Aorta (tissue), 5 donors: Measurements from ENCODE around the gene TMSB10. TPM values are rescaled to one million over a fixed set of nuclear protein-coding genes. Genes with fewer than 3 reads are reported as not detected.

ENCODE experiments used
- ATAC-seq: fragments of 200-7000 bp; cut with Tn5 transposase; one replicate; pipeline ENCODE4 v1.9.1; 2022; ENCODE audit warnings: moderate library complexity; ENCODE audit not compliant: low FRiP score
- DNase-seq, 2 donors: peaks; one replicate each; pipeline ENCODE4 v3.0.0-alpha.2; 2020
- H3K27ac ChIP-seq, 2 donors: one replicate each; pipeline ENCODE4 v1.5.1; 2013; ENCODE audit warnings: low read length in 2 of 2, mild to moderate bottlenecking in 2 of 2, moderate library complexity in 2 of 2, control low read depth in 1 of 2, inconsistent platforms in 1 of 2, low read depth in 1 of 2
- H3K27me3 ChIP-seq, 2 donors: one replicate each; pipeline ENCODE4 v1.6.1; 2013; ENCODE audit warnings: control low read depth in 1 of 2, low read length in 1 of 2, mild to moderate bottlenecking in 1 of 2, moderate library complexity in 1 of 2; ENCODE audit not compliant: insufficient read depth in 2 of 2, control insufficient read depth in 1 of 2
- H3K36me3 ChIP-seq, 2 donors: one replicate each; pipeline ENCODE4 v1.6.1; 2013; ENCODE audit warnings: control low read depth in 1 of 2, low read length in 1 of 2, mild to moderate bottlenecking in 1 of 2; ENCODE audit not compliant: insufficient read depth in 2 of 2, control insufficient read depth in 1 of 2
- H3K4me1 ChIP-seq, 2 donors: one replicate each; pipeline ENCODE4 v1.6.1; 2013; ENCODE audit warnings: low read length in 2 of 2, control low read depth in 1 of 2, mild to moderate bottlenecking in 1 of 2, moderate library complexity in 1 of 2; ENCODE audit not compliant: insufficient read depth in 2 of 2, control insufficient read depth in 1 of 2
- H3K4me3 ChIP-seq, 2 donors: one replicate each; pipeline ENCODE4 v1.5.1; 2013; ENCODE audit warnings: low read length in 2 of 2, control low read depth in 1 of 2, mild to moderate bottlenecking in 1 of 2
- H3K9me3 ChIP-seq: one replicate; pipeline ENCODE4 v1.6.1; 2013; ENCODE audit warnings: mild to moderate bottlenecking, low read length; ENCODE audit not compliant: control insufficient read depth
- WGBS, 2 donors: extraction: QIAGEN DNeasy Blood & Tissue Kit; methylation state at CpG; one replicate each; pipeline ENCODE4 v1.1.7; 2013; 5-methylcytosine and 5-hydroxymethylcytosine counted together
- intact Hi-C, 2 donors: fragments of 100-400 bp; cut with DNase I; formaldehyde crosslinking; loops; one replicate each; pipeline versions ENCODE4 v1.14.2 to v1.15.0; 2022
- polyA plus RNA-seq, 2 donors: library from polyadenylated mRNA; stranded (reverse); fragments of 200-250 nt; gene quantifications; one replicate each; pipeline ENCODE4 v1.2.3, GENCODE V29; 2013
- total RNA-seq, 2 donors: library from RNA; stranded (reverse); fragmentation: NEBNext Ultra II Directional; extraction: Animal tissue kit (Norgen Biotek cat#: 25700); gene quantifications; one replicate each; pipeline ENCODE4 v1.2.1, GENCODE V29; 2021
- donor health status: healthy with polysubstance abuse.
- donor health status: Bipolar disorder and iron deficiency.
- donor health status: DM: no; HTN: no; CAD: no.
- donor health status: DM: no; HTN: no; CAD: no.
- donor health status: DM: yes; HTN: yes; CAD: no.

The TMSB10 gene
- total and polyA plus RNA-seq, 4 donors, result 876 to 2,217 (median 1,272) TPM

DNA sequence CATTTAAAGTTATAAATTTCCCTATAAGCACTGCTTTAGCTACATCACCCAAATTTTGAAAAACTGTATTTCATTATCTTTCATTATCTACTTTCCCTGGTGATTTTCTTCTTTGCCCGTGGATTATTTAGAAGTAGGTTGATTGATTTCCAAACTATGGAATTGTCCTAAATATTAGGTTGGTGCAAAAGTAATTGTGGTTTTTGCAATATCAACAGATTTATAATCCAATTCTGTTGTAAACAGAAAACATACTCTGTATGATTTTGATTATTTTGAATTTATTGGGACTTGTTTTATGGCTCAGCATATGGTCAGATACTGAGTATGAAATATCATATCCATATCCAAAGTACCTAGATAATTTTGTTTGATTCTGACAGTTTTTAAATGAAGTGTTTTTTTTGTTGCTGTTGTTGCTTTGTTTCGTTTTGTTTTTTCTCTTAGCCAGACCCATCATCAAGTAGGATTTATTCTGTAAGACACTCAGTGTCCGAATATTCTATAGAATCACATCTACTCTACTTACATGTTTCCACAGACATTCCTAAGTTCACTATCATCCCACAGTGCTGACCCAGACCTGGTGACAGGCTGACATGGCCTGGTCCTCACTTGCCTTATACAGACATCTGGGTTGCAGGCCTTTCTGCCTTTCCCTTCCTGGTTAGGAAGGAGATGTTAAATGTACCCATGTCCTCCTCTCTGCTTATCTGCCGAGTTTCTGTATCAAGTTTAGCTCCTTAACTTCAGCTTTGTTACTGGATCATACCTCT is 22.5 kb upstream of the TMSB10 start:
- no peak overlapping the region for H3K4me3 ChIP-seq
- 91 to 97% methylated on average over 4 of the region's 4 CpGs for WGBS, 2 donors
- no peaks in the 10 kb centered on the region for H3K27me3 ChIP-seq
- DNase-seq, result no peak
- H3K4me1 ChIP-seq, result peaks cover 0 to 6% of the 10 kb centered on the region in 2 donors
- H3K9me3 ChIP-seq, result no peaks in the 10 kb centered on the region
- ATAC-seq, result no peak
- H3K36me3 ChIP-seq, result no peaks in the 10 kb centered on the region
- intact Hi-C loops, result loop anchor here (5.0 kb wide), 1 partner anchor 386 kb away; no protein-coding TSS in a partner anchor
- H3K27ac ChIP-seq, result no peak overlapping the region

DNA sequence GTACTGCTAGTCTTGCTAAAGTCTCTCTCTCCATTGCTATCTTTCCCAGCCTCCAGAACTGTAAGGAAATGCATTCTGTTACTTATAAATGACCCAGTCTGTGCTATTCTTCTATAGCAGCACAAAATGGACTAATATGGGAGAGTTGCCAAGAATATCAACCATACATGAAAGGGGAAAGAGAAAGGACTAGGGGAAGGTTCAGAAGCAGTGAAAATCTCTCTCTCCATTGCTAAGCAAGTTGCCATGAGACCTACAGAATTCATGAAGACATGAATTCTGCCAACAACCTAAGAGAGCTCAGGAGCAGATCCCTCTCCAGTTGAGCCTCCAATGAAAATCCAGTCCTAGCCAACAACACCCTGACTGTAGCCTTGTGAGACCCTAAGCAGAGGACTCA is 21.0 kb upstream of the TMSB10 start:
- intact Hi-C loops, result loop anchor here (5.0 kb wide), 1 partner anchor 387 kb away; no protein-coding TSS in a partner anchor
- no peak for ATAC-seq

DNA sequence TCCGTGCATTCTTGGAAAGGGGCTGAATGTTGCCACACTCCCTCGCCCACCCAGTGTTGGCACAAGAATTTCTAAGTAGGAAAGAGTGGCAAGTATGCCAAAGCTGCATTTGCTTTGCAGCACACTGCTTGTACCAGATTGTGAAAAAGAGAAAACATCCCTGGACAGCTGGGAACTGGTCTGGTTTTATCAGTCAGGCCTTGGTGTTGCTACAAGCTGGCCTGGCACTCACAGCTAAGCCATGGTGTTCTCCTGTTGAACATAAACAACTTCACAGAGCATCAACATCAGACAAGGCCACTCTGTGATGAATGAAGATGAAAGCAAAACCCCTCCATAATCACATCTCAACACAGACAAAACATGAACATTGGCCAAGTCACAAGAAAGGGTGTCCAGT is 20.3 kb upstream of the TMSB10 start:
- intact Hi-C loops, result no loop called here
- H3K27ac ChIP-seq, result no peak overlapping the region
- no peak for ATAC-seq
- no peak overlapping the region for H3K4me3 ChIP-seq
- no peaks in the 10 kb centered on the region for H3K27me3 ChIP-seq
- 93 to 95% methylated on average over 2 of the region's 2 CpGs for WGBS, 2 donors
- H3K4me1 ChIP-seq, result peaks cover 0 to 6% of the 10 kb centered on the region in 2 donors
- no peaks in the 10 kb centered on the region for H3K36me3 ChIP-seq
- H3K9me3 ChIP-seq, result no peaks in the 10 kb centered on the region
- DNase-seq, result no peak

More for the DNA sequence above, 21.0 kb upstream of the TMSB10 start:
- H3K36me3 ChIP-seq, result no peaks in the 10 kb centered on the region
- no peaks in the 10 kb centered on the region for H3K27me3 ChIP-seq
- no peak overlapping the region for H3K4me3 ChIP-seq
- H3K27ac ChIP-seq, result no peak overlapping the region
- H3K9me3 ChIP-seq, result no peaks in the 10 kb centered on the region
- no peak for DNase-seq
- H3K4me1 ChIP-seq, result peaks cover 0 to 6% of the 10 kb centered on the region in 2 donors

DNA sequence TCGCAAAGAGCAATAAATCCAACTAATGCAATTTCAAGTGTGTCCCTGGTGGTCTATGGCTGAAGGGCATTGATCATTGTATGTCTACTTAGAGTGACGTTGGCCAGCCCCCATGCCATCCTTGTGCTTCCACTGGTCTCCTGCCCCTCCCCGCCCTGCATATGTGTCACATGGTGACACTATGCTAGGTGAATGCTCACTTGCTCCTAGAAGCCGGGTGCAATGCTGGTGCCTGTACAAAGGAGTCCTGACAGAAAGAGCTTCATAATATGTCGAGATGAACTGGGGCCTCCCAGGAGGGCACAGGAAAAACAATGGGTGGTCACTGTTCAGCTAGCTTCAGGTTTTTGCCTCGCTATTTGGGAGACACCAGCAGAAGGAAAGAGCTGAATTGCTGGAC is 18.7 kb upstream of the TMSB10 start:
- DNase-seq (no peak), ATAC-seq (no peak)
- no peaks in the 10 kb centered on the region for H3K36me3 ChIP-seq
- no peaks in the 10 kb centered on the region for H3K9me3 ChIP-seq
- H3K27me3 ChIP-seq, result no peaks in the 10 kb centered on the region
- intact Hi-C loops, result no loop called here
- WGBS, 2 donors, result 94 to 96% methylated on average over 6 of the region's 6 CpGs
- H3K27ac ChIP-seq, result no peak overlapping the region
- H3K4me3 ChIP-seq, result no peak overlapping the region
- H3K4me1 ChIP-seq, result peaks cover 0 to under 1% of the 10 kb centered on the region in 2 donors

DNA sequence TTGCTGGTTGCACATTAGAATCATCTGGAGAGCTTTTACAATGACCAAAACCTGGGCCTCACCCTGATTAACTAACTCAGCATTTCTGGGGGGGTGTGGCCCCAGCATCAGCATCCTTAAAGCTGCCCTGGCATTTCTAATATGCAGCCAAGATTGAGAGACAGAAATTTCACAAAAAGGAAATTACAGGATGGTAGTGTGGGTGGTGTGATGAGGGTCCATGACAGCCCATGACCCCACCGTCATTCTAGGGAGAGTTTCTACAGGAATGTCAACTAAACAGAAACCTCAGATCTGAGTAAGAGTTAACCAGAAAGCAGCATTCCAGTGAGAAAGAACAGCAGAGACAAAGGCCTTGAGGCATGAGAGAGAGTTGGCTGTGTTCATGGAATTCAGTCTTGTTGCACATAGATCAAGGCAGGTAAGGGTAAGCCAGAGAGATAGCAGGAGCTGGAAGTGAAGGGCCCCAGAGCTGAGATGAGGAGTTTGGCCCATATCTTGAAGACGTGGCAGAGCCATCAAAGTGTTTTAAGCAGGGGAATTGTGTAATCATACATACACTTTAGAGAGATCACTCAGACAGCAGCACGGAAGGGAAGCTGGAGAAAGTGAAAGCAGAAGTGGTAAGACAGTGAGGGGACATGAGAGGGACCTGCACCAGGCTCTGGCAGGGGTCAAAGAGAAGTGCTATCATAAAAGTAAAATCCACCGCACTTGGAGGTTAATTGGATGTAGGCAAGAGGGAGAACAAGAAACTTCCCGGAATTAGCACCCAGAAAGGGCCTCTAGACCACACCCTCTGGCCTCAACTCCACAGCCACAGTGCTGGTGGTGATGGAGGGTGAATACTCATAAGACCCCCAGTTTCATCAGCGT is 16.8 kb upstream of the TMSB10 start:
- H3K4me3 ChIP-seq, result no peak overlapping the region
- intact Hi-C loops, result no loop called here
- H3K36me3 ChIP-seq, result no peaks in the 10 kb centered on the region
- H3K9me3 ChIP-seq, result no peaks in the 10 kb centered on the region
- no peak overlapping the region for H3K27ac ChIP-seq
- DNase-seq (peak in 1 of 2 donors; percentile 58), ATAC-seq (peak; percentile 74)
- no peaks in the 10 kb centered on the region for H3K4me1 ChIP-seq
- WGBS, 2 donors, result 57 to 69% methylated on average over 6 of the region's 6 CpGs
- H3K27me3 ChIP-seq, result no peaks in the 10 kb centered on the region

DNA sequence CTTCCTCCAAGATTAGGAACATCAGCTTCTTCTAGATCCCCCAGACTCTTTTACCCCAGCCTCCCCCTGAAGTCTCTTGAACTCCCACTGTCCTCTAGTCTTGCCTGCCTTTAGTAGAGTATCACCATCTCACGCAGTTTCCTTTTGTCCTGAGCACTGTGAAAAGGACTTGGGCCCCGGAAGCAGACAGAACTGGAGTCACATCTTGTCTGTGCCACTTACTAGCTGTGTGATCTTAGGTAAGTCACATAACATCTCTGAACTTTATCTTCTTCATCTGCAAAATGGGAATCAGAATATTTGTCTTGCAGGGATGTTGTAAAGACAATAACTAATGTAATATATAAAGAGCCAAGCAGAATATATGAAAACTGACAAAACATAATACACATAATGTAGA is 16.1 kb upstream of the TMSB10 start:
- Histone ChIP-seq H3K4me1 (no peaks in the 10 kb centered on the region), H3K27me3 (no peaks in the 10 kb centered on the region), H3K36me3 (no peaks in the 10 kb centered on the region), H3K9me3 (no peaks in the 10 kb centered on the region), H3K27ac (no peak overlapping the region), H3K4me3 (no peak overlapping the region)
- ATAC-seq (no peak), DNase-seq (no peak)
- intact Hi-C loops, result no loop called here
- 94% methylated on average over 2 of the region's 2 CpGs for WGBS, 2 donors

DNA sequence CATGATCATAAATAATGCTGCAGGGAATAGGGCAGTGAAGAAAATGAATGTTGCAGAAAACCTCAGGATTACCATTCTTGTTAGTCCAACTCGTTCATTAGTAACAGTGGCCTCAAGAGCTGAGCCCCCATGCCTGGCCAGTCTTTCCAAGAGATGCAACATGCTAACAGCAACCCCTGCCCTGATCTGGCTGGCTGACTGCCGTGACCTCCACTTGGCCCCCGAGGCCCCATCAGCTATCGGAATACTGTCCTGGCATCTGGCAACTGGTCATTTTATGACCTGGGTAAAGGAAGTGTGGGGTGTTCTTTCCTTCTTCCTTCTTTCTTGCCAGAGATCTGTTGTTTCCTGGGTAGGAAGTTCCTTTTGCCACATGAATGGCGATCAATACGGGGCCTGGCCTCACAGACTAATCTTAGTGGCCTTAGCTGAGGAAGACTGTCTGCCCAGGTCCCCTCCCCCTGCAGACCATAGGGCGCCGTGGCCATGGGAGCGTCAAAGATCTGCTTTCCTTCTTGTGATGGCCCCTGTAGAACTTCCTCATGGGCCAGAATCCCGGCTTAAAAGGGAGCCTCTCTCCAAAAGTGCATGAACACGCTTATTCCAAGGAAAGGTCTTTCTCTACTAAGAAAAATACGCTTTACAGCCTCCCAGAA is 14.0 kb upstream of the TMSB10 start:
- intact Hi-C loops, result no loop called here
- Histone ChIP-seq H3K9me3 (no peaks in the 10 kb centered on the region), H3K36me3 (no peaks in the 10 kb centered on the region), H3K4me1 (no peaks in the 10 kb centered on the region), H3K27ac (no peak overlapping the region), H3K4me3 (no peak overlapping the region), H3K27me3 (no peaks in the 10 kb centered on the region)
- WGBS, 2 donors, result 90 to 93% methylated on average over 12 of the region's 12 CpGs
- no peak for ATAC-seq
- DNase-seq, result no peak

DNA sequence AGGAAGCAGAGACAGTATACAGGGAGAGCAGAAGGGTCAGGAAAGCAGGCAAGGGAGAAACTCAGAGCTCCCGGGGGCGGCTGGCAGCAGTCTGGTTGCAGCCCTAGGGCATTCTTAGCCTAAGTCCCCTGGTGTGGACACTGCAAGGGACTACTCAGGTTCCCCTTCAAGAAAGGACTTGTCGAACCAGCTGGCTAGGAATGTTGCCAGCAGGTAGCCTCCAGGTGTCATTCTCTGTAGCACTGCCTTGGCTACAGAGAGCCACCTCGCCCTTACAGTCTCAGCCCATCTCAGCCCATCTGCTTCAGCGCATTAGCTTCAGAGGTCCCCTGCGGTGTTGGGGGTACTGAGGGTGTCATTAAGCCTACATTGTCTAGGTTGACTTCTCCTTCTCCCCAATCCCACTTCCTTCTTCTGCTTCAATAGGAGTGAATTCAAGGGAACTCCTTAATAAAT is 11.3 kb upstream of the TMSB10 start:
- WGBS, 2 donors, result 88 to 93% methylated on average over 6 of the region's 6 CpGs
- Histone ChIP-seq H3K4me3 (no peak overlapping the region), H3K27me3 (no peaks in the 10 kb centered on the region), H3K4me1 (no peaks in the 10 kb centered on the region), H3K27ac (no peak overlapping the region), H3K36me3 (no peaks in the 10 kb centered on the region), H3K9me3 (no peaks in the 10 kb centered on the region)
- ATAC-seq (no peak), DNase-seq (no peak)
- intact Hi-C loops, result no loop called here
